Tibial artery (tissue), 4 donors: ENCODE results near the gene CERS6.

Experiments used
- DNase-seq, 2 donors: peaks; one replicate each; pipeline ENCODE4 v3.0.0-alpha.2; 2019
- H3K27ac ChIP-seq, 2 donors: fragments of 200-600 bp; sonication (generic) in 1 of 2; 1 replicate in 1 of 2; 2 replicates in 1 of 2; pipeline ENCODE4 v1.5.1; 2018 to 2019; ENCODE audit warnings: mild to moderate bottlenecking in 1 of 2
- H3K27me3 ChIP-seq, 2 donors: fragments of 200-600 bp; sonication (generic) in 1 of 2; one replicate each; pipeline versions ENCODE4 v1.5.1 to v1.6.0; 2016 to 2019
- H3K36me3 ChIP-seq, 3 donors: fragments of 200-600 bp; sonication (generic) in 2 of 3; one replicate each; pipeline ENCODE4 v1.5.1; 2016 to 2019; ENCODE audit warnings: mild to moderate bottlenecking in 2 of 3
- H3K4me1 ChIP-seq, 4 donors: fragments of 200-600 bp; sonication (generic) in 2 of 4; 1 replicate in 3 of 4; 2 replicates in 1 of 4; pipeline ENCODE4 v1.5.1; 2016 to 2019
- H3K4me3 ChIP-seq, 2 donors: fragments of 200-600 bp; sonication (generic) in 1 of 2; 1 replicate in 1 of 2; 2 replicates in 1 of 2; pipeline ENCODE4 v1.5.1; 2018 to 2019; ENCODE audit warnings: mild to moderate bottlenecking in 2 of 2
- H3K9me3 ChIP-seq, 3 donors: fragments of 200-600 bp; sonication (generic) in 1 of 3; one replicate each; pipeline ENCODE4 v1.5.1; 2016 to 2019
- CTCF ChIP-seq, 2 experiments: fragments of 200-600 bp in 1 of 2; fragments of 450-650 bp in 1 of 2; IDR thresholded peaks; one replicate each; pipeline ENCODE4 v1.5.1; 2017 to 2019; ENCODE audit warnings: antibody characterized with exemption in 2 of 2, mild to moderate bottlenecking in 1 of 2, moderate library complexity in 1 of 2
- intact Hi-C: fragments of 100-400 bp; cut with DNase I; formaldehyde crosslinking; loops from one replicate; pipeline ENCODE4 v1.15.0; 2023; ENCODE audit warnings: low total_unique reads

The CERS6 gene

GRCh38 chr2:168431301-168432024, 24.6 kb upstream of the CERS6 start:
- Histone ChIP-seq H3K27ac (no peak overlapping the region), H3K27me3 (no peaks in the 10 kb centered on the region), H3K4me1 (no peaks in the 10 kb centered on the region), H3K4me3 (no peak overlapping the region), H3K9me3 (no peaks in the 10 kb centered on the region), H3K36me3 (no peaks in the 10 kb centered on the region)
- TF ChIP-seq CTCF (IDR thresholded peaks at IDR 0.05): no peak
- intact Hi-C loops: no loop called here
- no peak for DNase-seq

GRCh38 chr2:168432100-168432499, 24.0 kb upstream of the CERS6 start:
- H3K27ac ChIP-seq: no peak overlapping the region
- no peak for DNase-seq
- H3K36me3 ChIP-seq: no peaks in the 10 kb centered on the region
- intact Hi-C loops: no loop called here
- no peak for TF ChIP-seq CTCF (IDR thresholded peaks at IDR 0.05)
- no peaks in the 10 kb centered on the region for H3K4me1 ChIP-seq
- H3K27me3 ChIP-seq: no peaks in the 10 kb centered on the region
- no peaks in the 10 kb centered on the region for H3K9me3 ChIP-seq
- no peak overlapping the region for H3K4me3 ChIP-seq

- Histone ChIP-seq H3K36me3 (no peaks in the 10 kb centered on the region), H3K4me1 (no peaks in the 10 kb centered on the region), H3K4me3 (no peak overlapping the region), H3K9me3 (no peaks in the 10 kb centered on the region), H3K27me3 (no peaks in the 10 kb centered on the region), H3K27ac (no peak overlapping the region)
- TF ChIP-seq CTCF (IDR thresholded peaks at IDR 0.05): no peak
- intact Hi-C loops: no loop called here
- DNase-seq: no peak
Measured at GRCh38 chr2:168432565-168433186, 23.4 kb upstream of the CERS6 start.

GRCh38 chr2:168433527-168433926, 22.5 kb upstream of the CERS6 start:
- H3K36me3 ChIP-seq: no peaks in the 10 kb centered on the region
- TF ChIP-seq CTCF (IDR thresholded peaks at IDR 0.05): no peak

GRCh38 chr2:168434146-168434545, 21.9 kb upstream of the CERS6 start:
- H3K4me3 ChIP-seq: no peak overlapping the region

More at GRCh38 chr2:168433527-168433926, 22.5 kb upstream of the CERS6 start:
- no peak for DNase-seq
- Histone ChIP-seq H3K27me3 (no peaks in the 10 kb centered on the region), H3K9me3 (no peaks in the 10 kb centered on the region), H3K4me1 (no peaks in the 10 kb centered on the region), H3K4me3 (no peak overlapping the region), H3K27ac (no peak overlapping the region)
- intact Hi-C loops: no loop called here

More at GRCh38 chr2:168434146-168434545, 21.9 kb upstream of the CERS6 start:
- no peaks in the 10 kb centered on the region for H3K27me3 ChIP-seq
- H3K9me3 ChIP-seq: no peaks in the 10 kb centered on the region
- TF ChIP-seq CTCF (IDR thresholded peaks at IDR 0.05): no peak
- peaks cover 0 to 3% (median 0%) of the 10 kb centered on the region in 4 donors for H3K4me1 ChIP-seq
- no peak overlapping the region for H3K27ac ChIP-seq
- intact Hi-C loops: no loop called here
- H3K36me3 ChIP-seq: no peaks in the 10 kb centered on the region
- peak in 1 of 2 donors; percentile 37 for DNase-seq
